Fibroblast of pulmonary artery (primary cell): Measurements from ENCODE around the gene PTPN14.
"Not testable (repeated sequence)": the region's sequence is repeated elsewhere in the genome, so short reads cannot be mapped to it uniquely, and the experiment has no call there.

ENCODE experiments used
- DNase-seq: peaks from one replicate; pipeline ENCODE4 v3.0.0-alpha.2; 2010; ENCODE audit warnings: low read depth
- H3K4me3 ChIP-seq: replicated peaks from 2 replicates; pipeline ENCODE4 v1.5.1; 2011; ENCODE audit warnings: low read depth, mild to moderate bottlenecking, control low read depth, low read length, moderate library complexity
- CTCF ChIP-seq: IDR thresholded peaks from 2 replicates; pipeline ENCODE4 v1.5.1; 2011; ENCODE audit warnings: mild to moderate bottlenecking, control low read depth, low read length, inconsistent platforms; ENCODE audit errors: missing control alignments

The PTPN14 gene

DNA sequence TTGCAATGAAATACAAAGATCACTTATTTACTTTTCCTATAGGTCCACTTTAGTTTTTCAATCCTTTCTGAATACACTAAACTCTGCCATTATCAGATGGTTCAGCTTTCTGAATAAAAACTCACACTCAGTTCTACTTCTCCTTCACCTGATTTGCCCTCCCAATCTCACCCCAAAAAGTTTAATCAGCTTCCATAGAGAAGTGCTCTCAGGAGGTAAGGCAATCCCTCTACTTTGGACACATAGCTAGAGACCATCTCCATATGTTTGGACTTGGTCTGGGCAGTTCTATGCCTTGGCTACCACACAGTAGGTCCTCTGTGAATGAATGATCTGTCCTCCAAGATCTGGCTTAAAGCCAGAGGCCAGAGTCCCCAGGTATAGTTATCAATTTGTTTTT is 40.9 kb downstream of the PTPN14 start:
- H3K4me3 ChIP-seq: no peak overlapping the region
- no peak for DNase-seq
- TF ChIP-seq CTCF: no peak

DNA sequence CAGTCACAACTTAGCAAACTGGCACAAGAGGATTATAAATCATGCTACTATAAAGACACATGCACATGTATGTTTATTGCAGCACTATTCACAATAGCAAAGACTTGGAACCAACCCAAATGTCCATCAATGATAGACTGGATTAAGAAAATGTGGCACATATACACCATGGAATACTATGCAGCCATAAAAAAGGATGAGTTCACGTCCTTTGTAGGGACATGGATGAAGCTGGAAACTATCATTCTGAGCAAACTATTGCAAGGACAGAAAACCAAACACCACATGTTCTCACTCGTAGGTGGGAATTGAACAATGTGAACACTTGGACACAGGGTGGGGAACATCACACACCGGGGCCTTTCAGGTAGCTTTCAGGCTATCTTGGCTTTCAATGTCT is 41.8 kb downstream of the PTPN14 start:
- not testable (repeated sequence) for DNase-seq, H3K4me3 ChIP-seq

- no peak for DNase-seq
- TF ChIP-seq CTCF: no peak
- no peak overlapping the region for H3K4me3 ChIP-seq
These were observed 44.4 kb downstream of the PTPN14 start for GRCh38 chr1:214506972-214507431.

GRCh38 chr1:214505134-214505533 is 46.3 kb downstream of the PTPN14 start:
- TF ChIP-seq CTCF: no peak
- no peak overlapping the region for H3K4me3 ChIP-seq
- no peak for DNase-seq

- no peak for DNase-seq
- TF ChIP-seq CTCF: no peak
- H3K4me3 ChIP-seq: no peak overlapping the region
These were observed 47.1 kb downstream of the PTPN14 start for GRCh38 chr1:214504330-214504729.

- H3K4me3 ChIP-seq: no peak overlapping the region
- TF ChIP-seq CTCF: no peak
- DNase-seq: no peak
These were observed 47.8 kb downstream of the PTPN14 start for GRCh38 chr1:214503553-214503952.

- no peak for TF ChIP-seq CTCF
- no peak for DNase-seq
- H3K4me3 ChIP-seq: no peak overlapping the region
These were observed 50.9 kb downstream of the PTPN14 start for GRCh38 chr1:214500340-214501055.
